Neural cell (in vitro differentiated cells): Measurements from ENCODE around the gene BNIP3.

ENCODE experiments used
- CTCF ChIP-seq: fragments of 450-650 bp; IDR thresholded peaks from 2 replicates; pipeline ENCODE4 v1.5.1; 2014; ENCODE audit warnings: antibody characterized with exemption, mild to moderate bottlenecking, moderate library complexity; ENCODE audit not compliant: poor library complexity, severe bottlenecking
- EZH2 ChIP-seq: fragments of 200-600, 300-800 bp; shearing (Covaris generic), sonication (generic); IDR thresholded peaks from 2 replicates; pipeline ENCODE4 v1.6.1; 2014; ENCODE audit warnings: antibody characterized with exemption, low read length, borderline replicate concordance, mild to moderate bottlenecking; ENCODE audit not compliant: insufficient read depth, poor library complexity, severe bottlenecking
- POLR2AphosphoS5 ChIP-seq: IDR thresholded peaks from 2 replicates; pipeline ENCODE4 v1.6.1; 2012
- RAD21 ChIP-seq: fragments of 450-650 bp; conservative IDR thresholded peaks from 2 replicates; pipeline ENCODE4 v1.6.1; 2014; ENCODE audit warnings: antibody characterized with exemption, mild to moderate bottlenecking, moderate library complexity
- TAF1 ChIP-seq: IDR thresholded peaks from 2 replicates; pipeline ENCODE4 v1.6.1; 2012; ENCODE audit warnings: low read depth

GRCh38 chr10:131954356-131954965, 27.3 kb downstream of the BNIP3 start:
- TF ChIP-seq CTCF = no peak
- no peak for TF ChIP-seq EZH2
- TF ChIP-seq RAD21 = no peak
- TF ChIP-seq POLR2AphosphoS5 = no peak
- TF ChIP-seq TAF1 = no peak
